NK-92 (cell line): ENCODE measurements around the gene SMIM24.
"Not testable (repeated sequence)": the region's sequence is repeated elsewhere in the genome, so short reads cannot be mapped to it uniquely, and the experiment has no call there.

Source experiments
- DNase-seq: peaks from one replicate; lab custom pipeline; 2025; ENCODE audit not compliant: unreplicated experiment; lab: John Stamatoyannopoulos, UW

Gene SMIM24

DNA sequence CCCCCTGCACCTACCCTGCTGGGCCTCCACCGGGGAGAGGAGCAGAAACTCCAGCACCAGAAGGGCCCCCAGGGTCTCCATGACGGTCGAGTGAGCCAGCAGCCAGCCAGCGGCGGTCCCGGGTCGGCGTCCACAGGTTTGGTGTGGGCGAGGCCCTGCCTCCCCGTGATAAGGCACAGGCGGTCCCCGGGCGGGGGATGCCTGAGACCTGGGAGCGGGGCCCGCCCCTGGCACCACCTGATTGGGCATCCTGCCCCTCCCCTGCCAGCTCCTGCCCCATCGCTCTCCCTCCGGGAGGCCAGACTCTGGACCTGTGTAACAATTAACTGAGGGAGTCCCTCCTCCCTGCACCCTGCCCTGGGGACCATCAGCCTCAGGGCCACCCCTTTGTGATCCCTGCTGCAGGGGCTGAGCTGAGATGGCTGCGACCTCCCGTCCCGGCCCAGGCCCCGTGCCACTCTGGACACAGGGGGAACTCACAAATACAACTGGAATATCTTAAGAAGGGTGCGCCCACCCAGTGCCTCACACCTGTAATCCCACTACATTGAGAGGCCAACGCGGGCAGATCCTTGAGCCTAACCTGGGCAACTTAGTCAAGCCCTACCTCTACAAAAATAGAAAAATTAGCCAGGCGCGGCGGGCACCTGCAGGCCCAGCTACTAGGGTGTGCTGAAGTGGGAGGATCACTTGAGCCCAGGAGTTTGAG, at the start of gene SMIM24:
TSS of gene SMIM24 (minus strand) at position 143 of the 709 bp plus-strand sequence. CDS start at position 81, 62 bp downstream.
- no peak for DNase-seq

DNA sequence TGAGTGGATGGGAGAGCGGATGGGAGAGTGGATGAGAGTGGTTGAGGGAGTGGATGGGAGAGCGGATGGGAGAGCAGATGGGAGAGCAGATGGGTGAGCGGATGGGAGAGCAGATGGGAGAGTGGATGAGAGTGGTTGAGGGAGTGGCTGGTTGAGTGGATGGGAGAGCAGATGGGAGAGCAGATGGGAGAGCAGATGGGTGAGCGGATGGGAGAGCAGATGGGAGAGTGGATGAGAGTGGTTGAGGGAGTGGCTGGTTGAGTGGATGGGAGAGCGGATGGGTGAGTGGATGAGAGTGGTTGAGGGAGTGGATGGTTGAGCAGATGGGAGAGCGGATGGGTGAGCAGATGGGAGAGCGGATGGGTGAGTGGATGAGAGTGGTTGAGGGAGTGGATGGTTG, 49.0 kb upstream of the SMIM24 start:
- DNase-seq = not testable (repeated sequence)

DNA sequence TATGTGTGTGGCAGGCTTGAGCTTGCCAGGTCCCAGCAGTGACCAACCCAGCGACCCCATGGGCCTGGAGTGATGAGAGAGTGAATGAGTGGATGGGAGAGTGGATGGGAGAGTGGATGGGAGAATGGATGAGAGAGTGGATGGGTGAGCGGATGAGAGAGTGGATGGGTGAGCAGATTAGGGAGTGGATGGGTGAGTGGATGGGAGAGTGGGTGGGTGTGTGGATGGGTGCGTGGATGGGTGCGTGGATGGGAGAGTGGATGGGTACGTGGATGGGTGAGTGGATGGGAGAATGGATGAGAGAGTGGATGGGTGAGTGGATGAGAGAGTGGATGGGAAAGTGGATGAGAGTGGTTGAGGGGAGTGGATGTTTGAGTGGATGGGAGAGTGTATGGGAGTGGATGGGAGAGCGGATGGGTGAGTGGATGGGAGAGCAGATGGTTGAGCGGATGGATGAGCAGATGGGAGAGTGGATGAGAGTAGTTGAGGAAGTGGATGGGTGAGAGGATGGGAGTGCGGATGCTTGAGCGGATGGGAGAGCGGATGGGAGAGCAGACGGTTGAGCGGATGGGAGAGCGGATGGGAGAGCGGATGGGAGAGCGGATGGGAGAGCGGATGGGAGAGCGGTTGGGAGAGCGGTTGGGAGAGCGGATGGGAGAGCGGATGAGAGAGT, 48.4 kb upstream of the SMIM24 start:
- no peak for DNase-seq

DNA sequence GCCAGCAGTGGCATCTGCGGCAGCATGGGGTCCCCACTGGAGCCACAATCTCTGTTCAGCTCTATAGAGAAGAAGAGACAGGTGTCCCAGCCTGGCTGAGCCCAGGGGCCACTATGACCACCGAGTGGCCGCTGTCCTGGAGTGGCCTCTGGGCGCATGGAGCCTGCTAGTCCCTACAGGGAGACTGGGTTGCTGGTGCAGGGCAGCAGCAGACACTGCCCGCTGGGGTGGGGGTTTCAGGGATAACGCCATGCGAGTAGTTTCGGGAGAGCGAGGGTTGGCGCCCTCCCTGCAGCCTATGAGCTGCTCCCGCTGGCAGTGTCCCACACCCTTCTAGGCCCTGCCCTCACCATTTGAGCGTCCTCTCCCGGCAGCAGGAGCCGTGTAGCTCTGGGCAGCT, 47.8 kb upstream of the SMIM24 start:
- DNase-seq = no peak

DNA sequence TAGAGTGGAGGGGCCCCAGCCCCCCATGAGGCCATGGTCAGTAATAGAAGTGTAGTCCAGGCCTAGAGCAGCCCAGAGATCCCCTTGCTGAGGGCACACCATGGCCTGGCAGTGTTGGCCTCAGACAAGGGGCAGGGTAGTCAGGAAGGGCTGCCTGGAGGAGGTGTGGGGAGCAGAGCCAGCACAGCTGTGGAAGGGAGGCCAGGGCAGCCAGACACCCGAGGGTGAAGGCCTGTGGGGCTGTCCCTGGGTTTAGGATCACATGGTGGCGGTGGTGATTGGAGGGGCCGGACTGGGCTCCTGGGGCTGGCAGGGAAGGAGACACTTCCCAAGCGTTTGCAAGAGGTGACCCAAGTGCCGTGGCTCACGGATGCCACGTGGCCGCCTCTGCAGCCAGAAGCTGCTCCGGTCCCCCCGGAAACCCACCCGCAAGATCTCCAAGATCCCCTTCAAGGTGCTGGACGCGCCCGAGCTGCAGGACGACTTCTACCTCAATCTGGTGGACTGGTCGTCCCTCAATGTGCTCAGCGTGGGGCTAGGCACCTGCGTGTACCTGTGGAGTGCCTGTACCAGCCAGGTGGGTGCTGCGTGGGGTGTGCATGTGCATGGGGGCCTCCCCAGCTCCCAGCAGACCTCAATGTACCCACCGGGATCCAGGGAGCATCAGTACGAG, 47.0 kb upstream of the SMIM24 start:
- no peak for DNase-seq

DNA sequence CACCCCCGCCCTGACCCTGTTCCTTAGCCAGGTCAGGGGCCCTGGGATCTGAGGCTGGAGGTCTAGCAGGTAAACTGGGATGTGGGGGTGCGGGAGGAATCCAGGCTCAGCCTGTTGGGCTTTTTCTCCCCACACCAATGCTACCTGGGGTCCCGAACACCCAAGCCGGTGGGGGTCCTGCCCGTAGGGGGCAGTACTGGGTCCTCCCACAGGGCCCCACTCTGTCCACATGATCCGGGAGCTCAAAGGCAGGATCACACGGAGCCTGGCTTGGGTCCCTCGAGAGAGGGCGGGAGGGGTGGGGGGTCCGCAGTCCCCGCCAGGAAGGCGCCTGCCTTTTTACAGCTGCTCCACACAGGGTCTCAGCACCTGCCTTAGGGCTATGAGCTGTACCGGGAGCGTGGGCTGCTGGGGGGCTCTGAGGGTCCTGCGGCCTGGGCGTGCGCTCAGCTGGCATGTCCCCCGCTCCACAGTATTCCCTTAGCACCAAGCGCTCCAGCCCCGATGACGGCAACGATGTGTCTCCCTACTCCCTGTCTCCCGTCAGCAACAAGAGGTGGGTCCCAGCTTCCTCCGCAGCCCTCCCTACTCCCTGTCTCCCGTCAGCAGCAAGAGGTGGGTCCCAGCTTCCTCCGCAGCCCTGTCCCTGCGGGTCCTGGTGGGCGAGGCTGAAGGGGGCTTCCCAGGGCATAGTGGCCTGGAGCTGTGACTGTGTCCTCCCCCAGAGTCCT, 46.3 kb upstream of the SMIM24 start:
- DNase-seq = no peak

DNA sequence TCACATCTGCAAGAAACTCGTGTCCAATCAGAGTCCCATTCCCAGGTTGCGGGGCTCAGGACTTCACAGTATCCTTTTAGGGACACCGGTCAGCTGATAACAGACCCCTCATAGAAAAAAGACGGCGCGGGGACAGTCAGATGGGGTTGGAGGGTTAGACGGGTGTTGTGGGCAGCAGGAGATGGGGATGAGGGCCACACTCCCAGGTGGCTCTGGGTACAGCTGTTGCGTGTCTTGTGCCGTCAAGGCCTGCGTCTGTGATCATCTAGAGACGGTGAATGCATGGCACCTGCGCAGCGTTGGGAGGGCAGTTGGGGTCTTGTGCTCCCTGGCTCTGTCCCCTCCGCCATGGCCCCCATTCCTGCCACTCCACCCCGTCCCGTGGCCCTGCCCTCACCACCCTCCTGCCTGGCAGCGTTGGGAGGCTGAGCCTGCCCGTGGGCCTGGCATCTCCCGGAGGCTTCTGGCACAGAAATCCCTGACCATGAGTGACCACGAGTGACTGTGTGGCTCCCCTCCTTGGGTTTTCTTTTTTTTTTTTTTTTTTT, 44.7 kb upstream of the SMIM24 start:
- DNase-seq = no peak

DNA sequence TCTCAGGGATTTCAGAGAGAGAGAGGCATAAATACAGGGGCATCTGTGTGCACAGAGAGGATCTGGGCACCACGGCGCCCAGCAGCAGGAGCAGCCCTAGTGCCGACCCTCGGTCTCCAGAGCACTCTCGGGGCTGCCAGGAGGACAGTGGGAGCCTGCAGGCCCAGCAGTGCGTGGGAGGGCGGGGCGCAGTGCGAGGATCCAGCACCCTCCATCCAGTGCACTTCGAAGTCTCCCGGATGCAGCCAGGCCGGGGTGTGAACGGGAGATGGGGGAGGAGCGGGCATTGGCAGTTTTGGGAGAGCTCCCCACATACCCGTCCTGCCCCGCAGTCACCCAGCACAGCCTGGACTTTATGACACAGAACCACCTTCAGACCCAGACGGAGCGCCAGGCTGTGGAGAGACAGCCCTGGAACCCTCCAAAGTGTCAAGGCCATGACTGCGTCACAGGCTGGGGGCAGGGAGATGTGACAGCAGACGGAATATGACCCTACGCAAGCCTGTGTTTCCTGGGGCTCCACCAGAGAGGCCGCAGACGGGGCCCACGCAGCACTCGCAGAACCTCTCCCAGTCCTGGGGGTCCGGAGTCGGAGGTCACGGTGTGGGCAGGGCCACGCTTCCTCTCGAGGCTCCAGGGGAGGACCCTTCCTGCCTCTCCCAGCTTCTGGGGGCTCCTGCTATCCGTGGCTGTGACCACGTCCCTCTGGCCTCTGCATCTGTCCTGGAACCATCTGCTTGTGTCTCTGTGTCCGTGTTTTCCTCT, 43.9 kb upstream of the SMIM24 start:
- no peak for DNase-seq

DNA sequence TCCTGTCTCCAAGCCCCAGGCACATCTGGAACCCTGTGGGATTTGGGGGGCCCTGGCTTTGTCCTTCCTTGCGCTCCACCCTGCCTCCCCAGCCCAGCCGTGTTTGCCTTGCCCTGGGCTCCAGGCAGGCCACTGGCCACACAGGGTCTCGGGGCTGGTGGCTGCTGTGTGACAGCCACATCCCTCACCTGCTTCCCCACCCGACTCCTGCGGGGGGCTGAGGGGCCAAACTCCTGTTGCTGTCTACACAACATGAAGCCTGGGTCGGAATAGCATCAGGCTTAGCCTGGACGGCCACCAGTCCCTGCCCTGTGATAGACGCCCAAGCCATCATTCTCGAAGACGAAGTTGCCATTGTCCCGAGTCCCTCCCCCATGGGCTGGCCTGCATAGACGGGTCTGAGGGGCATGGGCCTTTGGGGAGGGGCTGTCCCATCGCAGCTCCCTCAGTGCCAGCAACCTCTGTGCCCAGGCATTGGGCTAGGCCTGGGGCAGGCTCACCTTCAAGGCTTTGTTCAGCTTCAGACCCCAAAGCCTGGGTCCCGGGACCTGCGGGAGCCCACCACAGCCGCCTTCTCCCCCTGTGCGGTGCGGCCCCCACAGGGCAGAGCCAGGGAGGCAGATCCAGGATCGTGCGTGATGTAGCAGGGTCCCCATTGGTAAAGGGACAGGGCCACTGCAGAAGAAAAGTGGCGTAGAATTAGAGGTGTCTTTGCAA, 43.2 kb upstream of the SMIM24 start:
- DNase-seq = no peak

DNA sequence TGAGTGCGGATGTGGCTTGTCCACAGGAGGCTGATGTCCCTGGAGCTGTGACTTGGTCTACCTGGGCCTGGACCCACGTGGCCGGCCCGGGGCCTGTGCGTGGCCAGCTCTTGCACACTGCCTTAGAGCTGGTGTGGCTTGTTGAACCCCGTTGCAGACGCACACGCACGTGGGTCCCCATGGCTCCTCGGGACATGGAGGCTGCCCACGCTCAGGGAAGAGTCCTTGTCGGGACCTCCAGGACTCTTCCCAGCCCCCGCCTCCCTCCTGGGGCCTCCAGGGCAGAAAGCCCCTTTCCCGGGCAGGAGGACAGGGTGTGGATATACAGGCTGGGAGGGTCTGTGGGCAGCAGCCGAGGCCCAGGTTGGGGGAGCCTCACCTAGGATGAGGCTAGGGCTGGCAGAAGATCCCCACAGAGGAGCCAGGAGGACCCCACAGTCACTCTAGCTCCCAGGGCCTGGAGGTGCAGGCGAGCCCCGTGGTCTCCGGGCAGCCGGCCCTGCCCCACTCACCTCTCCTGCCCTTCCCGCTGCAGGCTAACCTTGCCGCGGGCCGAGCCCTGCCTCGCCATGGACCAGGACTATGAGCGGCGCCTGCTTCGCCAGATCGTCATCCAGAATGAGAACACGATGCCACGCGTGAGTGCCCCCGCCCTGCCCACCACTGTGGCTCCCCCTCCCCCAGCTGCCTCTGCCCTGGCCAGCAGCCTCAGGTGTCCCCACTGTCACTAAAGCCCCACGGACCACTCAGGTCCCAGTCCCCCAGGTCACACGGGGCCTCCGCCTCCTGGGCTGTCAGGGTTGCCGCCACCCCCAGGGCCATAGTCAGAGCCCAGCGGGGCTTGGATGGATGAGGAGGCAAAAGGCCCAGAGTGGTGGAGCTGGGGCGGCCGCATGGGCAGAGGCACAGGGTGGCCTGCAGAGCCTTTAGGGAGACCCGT, 42.4 kb upstream of the SMIM24 start:
- DNase-seq = no peak

DNA sequence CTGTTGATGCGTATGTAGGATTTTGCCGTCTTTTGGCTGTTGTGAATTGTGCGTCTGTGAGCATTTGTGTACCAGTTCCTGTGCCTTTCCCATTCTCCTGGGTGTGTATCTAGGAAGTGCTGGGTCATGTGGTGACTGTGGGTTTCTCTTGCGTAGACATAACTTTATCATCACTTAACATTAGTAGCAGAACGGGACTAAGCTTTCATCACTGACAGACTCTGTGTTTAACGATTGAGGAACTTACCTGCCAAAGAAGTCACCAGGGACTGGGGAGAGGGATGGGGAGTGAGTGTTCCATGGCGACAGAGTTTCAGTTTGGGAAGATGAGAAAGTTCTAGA, 40.8 kb upstream of the SMIM24 start:
- DNase-seq = no peak

DNA sequence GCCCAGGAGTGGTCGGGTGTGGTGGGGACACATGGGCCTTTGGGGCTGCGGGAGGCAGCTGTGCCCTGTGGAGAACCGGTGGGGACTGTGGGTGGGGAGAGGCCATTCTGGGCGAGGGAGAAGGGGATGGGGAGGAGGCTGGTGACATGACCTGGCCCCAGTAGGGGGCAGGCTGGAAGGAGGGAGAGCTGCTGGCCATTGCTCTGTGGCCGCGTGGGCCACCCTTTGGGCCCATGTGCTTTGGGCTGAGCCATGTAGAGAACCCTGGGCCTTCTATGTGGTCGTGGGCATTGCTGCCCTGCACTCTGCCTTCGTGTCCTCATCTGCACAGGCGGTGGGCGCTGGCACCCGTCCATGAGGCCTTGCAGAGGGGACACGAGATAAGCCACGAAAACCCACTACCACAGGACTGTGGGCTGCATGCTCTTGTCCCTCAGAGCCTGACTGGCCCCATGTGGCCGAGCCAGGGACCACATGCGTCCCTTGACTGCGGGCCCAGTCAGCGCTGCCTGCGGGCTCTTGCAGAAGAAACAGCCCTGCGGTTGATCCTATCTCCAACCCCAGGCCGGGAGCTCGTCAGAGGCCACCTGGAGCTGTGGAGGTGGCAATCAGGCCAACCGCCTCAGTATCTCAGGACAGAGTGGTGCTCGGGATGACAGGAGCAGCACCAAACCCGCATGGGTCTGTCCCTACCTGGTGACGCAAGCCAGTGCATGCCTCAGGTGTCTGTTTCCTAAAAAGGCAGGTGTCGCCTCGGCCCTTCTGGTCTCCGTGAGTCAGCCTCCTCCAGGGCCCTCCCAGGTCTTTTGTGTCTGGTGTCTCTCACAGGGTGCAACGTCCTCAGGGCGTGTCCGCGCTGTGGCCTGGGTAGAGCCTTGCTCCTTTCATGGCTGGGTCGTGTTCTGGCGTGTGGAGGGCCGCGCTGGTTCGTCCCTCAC, 40.1 kb upstream of the SMIM24 start:
- no peak for DNase-seq

DNA sequence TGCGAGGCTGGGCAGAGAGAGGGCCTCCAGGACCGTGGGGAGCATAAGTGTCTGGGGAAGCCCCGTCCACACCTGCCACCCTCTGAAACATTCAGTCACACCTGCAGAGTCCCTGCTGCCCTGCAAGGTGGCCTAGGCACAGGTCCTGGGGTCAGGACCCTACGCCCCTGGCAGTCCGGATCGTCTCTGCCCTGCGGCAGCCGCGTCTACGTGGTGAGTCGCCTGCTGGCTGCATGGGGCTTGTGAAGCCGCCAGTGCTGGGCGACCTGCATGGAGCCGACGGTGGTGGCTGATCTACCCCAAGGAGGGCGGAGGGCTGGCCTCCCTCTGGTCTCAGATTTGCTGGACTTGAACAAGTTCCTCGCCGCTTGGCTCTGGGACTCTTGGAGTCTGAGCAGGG, 38.8 kb upstream of the SMIM24 start:
- no peak for DNase-seq

DNA sequence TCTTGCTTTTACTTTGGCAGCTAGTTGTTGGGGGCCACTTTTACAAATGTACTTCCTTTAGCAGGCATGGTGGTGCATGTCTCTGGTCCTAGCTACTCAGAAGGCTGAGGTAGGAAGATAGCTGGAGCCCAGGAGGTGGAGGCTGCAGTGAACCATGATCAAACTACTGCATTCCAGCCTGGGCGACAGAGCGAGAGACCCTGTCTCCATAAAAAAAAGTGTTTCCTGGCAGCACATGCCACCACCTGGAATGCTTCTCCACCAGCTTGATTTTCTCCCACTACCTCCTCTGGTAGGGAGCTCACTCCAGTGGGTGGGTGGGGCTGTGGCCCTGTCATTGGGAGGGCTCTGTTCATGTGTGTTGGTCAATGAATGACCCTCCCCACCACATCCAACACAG, 38.3 kb upstream of the SMIM24 start:
- no peak for DNase-seq

DNA sequence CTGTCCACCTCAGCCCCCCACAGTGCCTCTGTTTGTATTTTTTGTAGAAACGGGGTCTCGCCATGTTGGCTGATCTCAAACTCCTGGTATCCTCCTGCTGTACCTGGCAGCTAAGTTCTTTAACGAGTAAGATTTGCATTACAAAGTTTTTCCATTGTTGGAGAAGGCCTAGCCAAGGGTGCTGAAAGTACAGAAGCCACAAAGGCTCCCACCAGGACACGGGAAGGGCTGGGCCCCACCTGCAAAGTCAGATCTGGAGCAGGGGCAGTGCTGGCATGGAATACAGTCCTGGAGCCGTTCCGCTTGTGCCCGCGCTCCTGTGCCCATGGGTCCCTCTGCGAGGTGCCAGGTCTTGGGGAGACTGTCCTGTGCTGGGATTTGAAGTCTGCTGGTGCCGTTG, 37.9 kb upstream of the SMIM24 start:
- DNase-seq = no peak

DNA sequence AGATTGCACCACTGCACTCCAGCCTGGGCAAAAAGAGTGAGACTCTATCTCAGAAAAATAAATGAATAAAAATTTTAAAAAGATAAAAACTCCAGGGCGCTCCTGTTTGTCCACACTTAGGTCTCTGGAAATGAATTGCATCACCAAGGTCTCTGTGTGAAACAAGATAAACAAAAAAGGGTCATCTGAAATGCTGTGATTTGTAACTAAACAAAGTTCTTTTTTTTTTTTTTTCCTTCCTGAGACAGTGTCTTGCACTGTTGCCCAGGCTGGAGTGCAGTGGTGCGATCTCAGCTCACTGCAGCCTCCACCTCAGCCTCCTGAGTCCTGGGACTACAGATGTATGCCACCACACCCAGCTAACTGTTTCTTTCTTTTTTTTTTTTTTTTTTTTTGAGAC, 37.3 kb upstream of the SMIM24 start:
- DNase-seq = no peak

DNA sequence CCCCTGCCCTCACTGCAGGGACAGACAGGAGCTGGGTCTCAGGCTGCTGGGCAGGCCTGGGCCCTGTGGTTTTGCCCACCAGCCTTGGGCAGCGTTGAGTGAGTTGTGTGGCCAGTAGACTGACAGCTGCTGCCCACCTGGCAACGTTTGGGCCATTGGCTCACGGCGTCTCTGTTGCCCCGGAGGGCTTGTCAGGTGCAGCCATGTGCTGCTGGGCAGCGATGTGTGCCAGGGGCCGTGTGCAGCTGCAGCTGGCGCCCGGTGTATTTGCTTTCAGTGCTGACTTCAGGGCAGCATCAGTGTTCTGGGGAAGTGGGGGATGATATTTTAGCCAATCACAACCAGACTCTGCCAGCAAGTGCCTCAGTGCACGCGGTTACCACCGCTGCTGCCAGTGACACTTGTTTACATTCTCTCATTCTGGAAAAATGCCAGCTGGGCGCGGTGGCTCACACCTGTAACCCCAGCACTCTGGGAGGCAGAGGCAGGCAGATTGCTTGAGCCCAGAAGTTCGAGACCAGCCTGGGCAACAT, 36.4 kb upstream of the SMIM24 start:
- DNase-seq = no peak
